HEK293 (cell line): ENCODE measurements around the gene GRID2.

Experiments
- CTCF ChIA-PET: fragments of 350-600 bp; formaldehyde crosslinking; extraction: SDS; loops from one replicate; lab custom pipeline; 2021; ENCODE audit warnings: antibody characterized with exemption; lab: Yijun Ruan, JAX
- POLR2A ChIA-PET: fragments of 300-600 bp; formaldehyde crosslinking; extraction: SDS; loops from one replicate; lab custom pipeline; 2020; ENCODE audit warnings: antibody characterized with exemption, inconsistent platforms; lab: Yijun Ruan, JAX
- H3K27ac ChIP-seq: fragments of 200-500 bp; sonication (Bioruptor generic); 2 replicates; pipeline ENCODE4 v1.5.1; 2014; ENCODE audit warnings: low read depth, low read length, control low read depth, inconsistent platforms; ENCODE audit errors: extremely low read depth
- H3K36me3 ChIP-seq, 2 experiments: fragments of 200-500 bp in 1 of 2; sonication (Bioruptor generic) in 1 of 2; 1 replicate in 1 of 2; 2 replicates in 1 of 2; pipeline ENCODE4 v1.5.1; 2014 to 2017; ENCODE audit warnings: inconsistent platforms in 2 of 2, low read length in 2 of 2; ENCODE audit not compliant: control insufficient read depth in 2 of 2, insufficient read depth in 1 of 2
- H3K4me1 ChIP-seq: fragments of 200-500 bp; sonication (Bioruptor generic); 2 replicates; pipeline ENCODE4 v1.5.1; 2014; ENCODE audit warnings: mild to moderate bottlenecking, low read length, inconsistent platforms; ENCODE audit not compliant: control insufficient read depth, insufficient read depth
- H3K4me3 ChIP-seq: 2 replicates; pipeline ENCODE4 v1.5.1; 2011; ENCODE audit warnings: low read depth, mild to moderate bottlenecking, control low read depth, low read length, moderate library complexity
- H3K9me3 ChIP-seq: fragments of 200-500 bp; sonication (Bioruptor generic); 2 replicates; pipeline ENCODE4 v1.5.1; 2014; ENCODE audit warnings: low read depth, low read length, inconsistent platforms; ENCODE audit not compliant: control insufficient read depth, insufficient read depth
- KLF9 ChIP-seq: fragments of 450-650 bp; formaldehyde crosslinking; IDR thresholded peaks from 2 replicates; pipeline ENCODE4 v1.5.1; 2016; ENCODE audit warnings: missing biosample characterization, missing genetic modification characterization, low read depth
- REPIN1 ChIP-seq: fragments of 450-650 bp; formaldehyde crosslinking; IDR thresholded peaks from 2 replicates; pipeline ENCODE4 v1.5.1; 2017; ENCODE audit warnings: missing biosample characterization, missing genetic modification characterization, low read depth
- TRIM28 ChIP-seq: IDR thresholded peaks from 2 replicates; pipeline ENCODE4 v1.6.1; 2011; ENCODE audit warnings: low read length, control low read depth, borderline replicate concordance
- ZBTB44 ChIP-seq: fragments of 450-650 bp; IDR thresholded peaks from 2 replicates; pipeline ENCODE4 v1.5.1; 2018; ENCODE audit warnings: missing biosample characterization, mild to moderate bottlenecking, missing genetic modification characterization
- ZBTB7A ChIP-seq: fragments of 450-650 bp; formaldehyde crosslinking; IDR thresholded peaks from 2 replicates; pipeline ENCODE4 v1.5.1; 2016; ENCODE audit warnings: low read depth, missing biosample characterization, missing genetic modification characterization
- ZNF114 ChIP-seq: fragments of 450-650 bp; formaldehyde crosslinking; IDR thresholded peaks from 2 replicates; pipeline ENCODE4 v1.5.0; 2017; ENCODE audit warnings: missing biosample characterization, missing genetic modification characterization
- ZNF155 ChIP-seq: fragments of 450-650 bp; formaldehyde crosslinking; IDR thresholded peaks from 2 replicates; pipeline ENCODE4 v1.5.1; 2016; ENCODE audit warnings: missing biosample characterization, missing genetic modification characterization
- ZNF169 ChIP-seq: fragments of 450-650 bp; formaldehyde crosslinking; IDR thresholded peaks from 2 replicates; pipeline ENCODE4 v1.5.1; 2016; ENCODE audit warnings: missing biosample characterization, missing genetic modification characterization
- ZNF184 ChIP-seq: fragments of 450-650 bp; IDR thresholded peaks from 2 replicates; pipeline ENCODE4 v1.5.1; 2018; ENCODE audit warnings: missing biosample characterization, mild to moderate bottlenecking, missing genetic modification characterization
- ZNF2 ChIP-seq: fragments of 450-650 bp; formaldehyde crosslinking; IDR thresholded peaks from 2 replicates; pipeline ENCODE4 v1.5.1; 2016; ENCODE audit warnings: missing biosample characterization, missing genetic modification characterization
- ZNF362 ChIP-seq: fragments of 450-650 bp; formaldehyde crosslinking; IDR thresholded peaks from 2 replicates; pipeline ENCODE4 v1.5.1; 2016; ENCODE audit warnings: missing biosample characterization, missing genetic modification characterization
- ZNF530 ChIP-seq: fragments of 450-650 bp; formaldehyde crosslinking; IDR thresholded peaks from 2 replicates; pipeline ENCODE4 v1.5.1; 2016; ENCODE audit warnings: low read depth, missing biosample characterization, missing genetic modification characterization
- ZNF585B ChIP-seq: fragments of 450-650 bp; formaldehyde crosslinking; IDR thresholded peaks from 2 replicates; pipeline ENCODE4 v1.5.1; 2016; ENCODE audit warnings: missing biosample characterization, missing genetic modification characterization
- ZNF621 ChIP-seq: fragments of 450-650 bp; formaldehyde crosslinking; IDR thresholded peaks from 2 replicates; pipeline ENCODE4 v1.5.1; 2017; ENCODE audit warnings: missing biosample characterization, missing genetic modification characterization
- ZNF654 ChIP-seq: fragments of 450-650 bp; formaldehyde crosslinking; IDR thresholded peaks from 2 replicates; pipeline ENCODE4 v1.5.1; 2016; ENCODE audit warnings: low read depth, missing biosample characterization, missing genetic modification characterization
- ZNF660 ChIP-seq: fragments of 450-650 bp; IDR thresholded peaks from 2 replicates; pipeline ENCODE4 v1.5.1; 2018; ENCODE audit warnings: missing biosample characterization, mild to moderate bottlenecking, missing genetic modification characterization
- ZNF837 ChIP-seq: fragments of 450-650 bp; formaldehyde crosslinking; IDR thresholded peaks from 2 replicates; pipeline ENCODE4 v1.5.1; 2016; ENCODE audit warnings: missing biosample characterization, missing genetic modification characterization
- ZSCAN16 ChIP-seq: fragments of 450-650 bp; formaldehyde crosslinking; IDR thresholded peaks from 2 replicates; pipeline ENCODE4 v1.5.1; 2016; ENCODE audit warnings: missing biosample characterization, missing genetic modification characterization
- TF ChIP-seq, protein P1 (sequence below): fragments of 450-650 bp; formaldehyde crosslinking; IDR thresholded peaks from 2 replicates; pipeline ENCODE4 v1.5.1; 2016; ENCODE audit warnings: missing biosample characterization, missing genetic modification characterization

GRID2 gene

GRCh38 chr4:92514627-92515026, 210.9 kb downstream of the GRID2 start:
- TF ChIP-seq KLF9 = no peak
- TF ChIP-seq ZNF155 (tag by site-specific recombination) = no peak
- no peak for TF ChIP-seq ZNF169
- no peak for TF ChIP-seq REPIN1 (tag by site-specific recombination)
- H3K4me3 ChIP-seq = no peak overlapping the region
- H3K9me3 ChIP-seq = no peaks in the 10 kb centered on the region
- ChIA-PET POLR2A (no interaction called here), CTCF (interaction anchor here (0.7 kb wide), 1 partner anchor 14 kb away, joined by 4 read pairs; no protein-coding TSS in a partner anchor)
- H3K36me3 ChIP-seq = no peaks in the 10 kb centered on the region
- H3K4me1 ChIP-seq = no peaks in the 10 kb centered on the region
- no peak overlapping the region for H3K27ac ChIP-seq

DNA sequence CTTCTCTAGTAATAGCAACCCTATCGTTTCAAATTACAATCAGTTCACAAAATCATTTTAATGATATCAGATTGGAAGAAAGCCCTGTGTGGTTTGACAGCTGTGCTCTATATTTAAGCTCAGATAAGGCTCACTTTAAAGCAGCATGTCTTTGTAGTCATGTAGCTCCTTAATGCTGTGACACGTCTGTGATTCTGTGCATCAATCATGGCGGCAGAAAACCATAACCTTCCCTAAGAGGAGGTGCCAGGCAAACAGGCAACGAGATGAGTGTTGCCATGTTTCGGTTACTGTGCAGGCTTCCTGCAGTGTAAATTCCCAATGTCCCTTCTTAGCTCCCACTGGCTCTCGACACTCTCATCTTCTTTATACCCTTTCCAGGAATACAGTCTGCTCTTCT, 212.7 kb downstream of the GRID2 start:
- CTCF ChIA-PET = no interaction called here
- no peak overlapping the region for H3K27ac ChIP-seq
- no peaks in the 10 kb centered on the region for H3K36me3 ChIP-seq
- H3K4me3 ChIP-seq = no peak overlapping the region
- H3K4me1 ChIP-seq = no peaks in the 10 kb centered on the region
- TF ChIP-seq ZNF114 (tag by site-specific recombination) (no peak), ZNF660 (tag by site-specific recombination) (no peak), ZNF2 (no peak), ZNF530 (no peak), KLF9 (no peak)
- TF ChIP-seq, all 188 proteins: peak for 0
- H3K9me3 ChIP-seq = no peaks in the 10 kb centered on the region
- POLR2A ChIA-PET = no interaction called here

DNA sequence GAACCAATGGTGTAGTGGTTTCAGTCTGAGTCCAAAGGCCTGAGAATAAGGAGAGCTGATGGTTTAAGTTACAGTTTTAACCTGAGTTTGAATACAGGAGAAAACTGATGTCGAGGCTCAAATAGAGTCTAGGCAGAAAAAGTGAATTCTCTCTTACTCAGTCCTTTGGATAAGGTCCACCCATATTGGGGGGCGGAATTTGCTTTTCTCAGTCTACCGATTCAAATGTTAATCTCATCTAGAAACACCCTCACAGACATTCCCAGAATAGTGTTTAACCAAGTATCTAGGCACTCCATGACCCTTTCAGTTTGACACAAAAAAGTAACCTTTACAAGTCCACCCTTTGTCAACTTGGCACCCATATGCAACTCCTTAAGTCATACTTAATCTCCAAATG, 216.0 kb downstream of the GRID2 start:
- POLR2A ChIA-PET = no interaction called here
- CTCF ChIA-PET = no interaction called here
- Histone ChIP-seq H3K36me3 (no peaks in the 10 kb centered on the region), H3K27ac (no peak overlapping the region), H3K9me3 (no peaks in the 10 kb centered on the region), H3K4me1 (no peaks in the 10 kb centered on the region), H3K4me3 (no peak overlapping the region)
- no peak for TF ChIP-seq ZBTB44
- TF ChIP-seq ZNF362 (tag by site-specific recombination) = no peak
- TF ChIP-seq, protein P1, sequence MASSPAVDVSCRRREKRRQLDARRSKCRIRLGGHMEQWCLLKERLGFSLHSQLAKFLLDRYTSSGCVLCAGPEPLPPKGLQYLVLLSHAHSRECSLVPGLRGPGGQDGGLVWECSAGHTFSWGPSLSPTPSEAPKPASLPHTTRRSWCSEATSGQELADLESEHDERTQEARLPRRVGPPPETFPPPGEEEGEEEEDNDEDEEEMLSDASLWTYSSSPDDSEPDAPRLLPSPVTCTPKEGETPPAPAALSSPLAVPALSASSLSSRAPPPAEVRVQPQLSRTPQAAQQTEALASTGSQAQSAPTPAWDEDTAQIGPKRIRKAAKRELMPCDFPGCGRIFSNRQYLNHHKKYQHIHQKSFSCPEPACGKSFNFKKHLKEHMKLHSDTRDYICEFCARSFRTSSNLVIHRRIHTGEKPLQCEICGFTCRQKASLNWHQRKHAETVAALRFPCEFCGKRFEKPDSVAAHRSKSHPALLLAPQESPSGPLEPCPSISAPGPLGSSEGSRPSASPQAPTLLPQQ (tag by site-specific recombination) = no peak
- no peak for TF ChIP-seq ZNF837
- no peak for TF ChIP-seq ZNF621 (tag by site-specific recombination)
- no peak for TF ChIP-seq ZNF184 (tag by site-specific recombination)
- TF ChIP-seq ZNF654 (tag by site-specific recombination) = no peak
- no peak for TF ChIP-seq TRIM28
- no peak for TF ChIP-seq ZBTB7A
- TF ChIP-seq ZNF585B (tag by site-specific recombination) = no peak
- TF ChIP-seq ZSCAN16 (tag by site-specific recombination) = no peak
